Measurements from ENCODE around the gene CTDSPL.

Gene CTDSPL

DNA sequence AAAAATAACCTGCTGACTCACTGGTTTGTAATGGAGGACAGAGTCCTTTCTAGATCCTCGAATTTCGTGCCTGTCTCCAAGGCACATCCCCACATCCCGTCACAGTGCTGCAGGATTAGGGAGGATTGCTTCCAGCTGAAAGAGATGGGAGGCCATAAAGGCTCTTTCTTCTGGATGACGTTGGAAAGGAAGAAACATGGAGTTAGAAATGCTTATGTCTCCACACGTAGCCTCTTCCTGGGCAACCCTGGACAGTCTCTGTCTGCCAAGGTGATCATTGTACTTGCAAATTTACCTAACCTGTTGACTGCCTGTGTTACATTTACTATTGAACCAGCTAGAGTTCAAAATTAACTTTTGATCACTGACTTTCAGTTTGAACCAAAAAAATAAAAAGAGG, 101.3 kb downstream of the CTDSPL start:
- Histone ChIP-seq H3K4me3 (ENCODE audit: low read length) (no peak overlapping the region), H3K9me3 (replicated peaks; ENCODE audit: insufficient read depth, low read length) (no peaks in the 10 kb centered on the region), H3K79me2 (ENCODE audit: low read length) (no peaks in the 10 kb centered on the region), H3K27ac (ENCODE audit: low read length) (no peak overlapping the region), H3K4me2 (ENCODE audit: low read depth, low read length) (no peak overlapping the region), H3K9me2 (replicated peaks; ENCODE audit: insufficient read depth, low read length) (no peaks in the 10 kb centered on the region), H3K4me1 (ENCODE audit: low read length) (no peaks in the 10 kb centered on the region), H2AFZ (ENCODE audit: low read length) (no peak overlapping the region), H3K9ac (ENCODE audit: low read length) (no peak overlapping the region), H3K27me3 (replicated peaks; ENCODE audit: insufficient read depth, low read length) (no peaks in the 10 kb centered on the region), H3K36me3 (replicated peaks; ENCODE audit: insufficient read depth, low read length) (no peaks in the 10 kb centered on the region), H3F3A (ENCODE audit: insufficient read depth, low read length) (no peaks in the 10 kb centered on the region), H4K20me1 (ENCODE audit: insufficient read depth, low read length) (no peaks in the 10 kb centered on the region)
- DNase-seq, result no peak
- TF ChIP-seq, protein P1, sequence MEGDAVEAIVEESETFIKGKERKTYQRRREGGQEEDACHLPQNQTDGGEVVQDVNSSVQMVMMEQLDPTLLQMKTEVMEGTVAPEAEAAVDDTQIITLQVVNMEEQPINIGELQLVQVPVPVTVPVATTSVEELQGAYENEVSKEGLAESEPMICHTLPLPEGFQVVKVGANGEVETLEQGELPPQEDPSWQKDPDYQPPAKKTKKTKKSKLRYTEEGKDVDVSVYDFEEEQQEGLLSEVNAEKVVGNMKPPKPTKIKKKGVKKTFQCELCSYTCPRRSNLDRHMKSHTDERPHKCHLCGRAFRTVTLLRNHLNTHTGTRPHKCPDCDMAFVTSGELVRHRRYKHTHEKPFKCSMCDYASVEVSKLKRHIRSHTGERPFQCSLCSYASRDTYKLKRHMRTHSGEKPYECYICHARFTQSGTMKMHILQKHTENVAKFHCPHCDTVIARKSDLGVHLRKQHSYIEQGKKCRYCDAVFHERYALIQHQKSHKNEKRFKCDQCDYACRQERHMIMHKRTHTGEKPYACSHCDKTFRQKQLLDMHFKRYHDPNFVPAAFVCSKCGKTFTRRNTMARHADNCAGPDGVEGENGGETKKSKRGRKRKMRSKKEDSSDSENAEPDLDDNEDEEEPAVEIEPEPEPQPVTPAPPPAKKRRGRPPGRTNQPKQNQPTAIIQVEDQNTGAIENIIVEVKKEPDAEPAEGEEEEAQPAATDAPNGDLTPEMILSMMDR (IDR thresholded peaks at IDR 0.05; ENCODE audit: low read length), result no peak
- TF ChIP-seq EZH2 (optimal IDR thresholded peaks at IDR 0.05; ENCODE audit: low read depth, low read length) (no peak), EZH2phosphoT487 (IDR thresholded peaks at IDR 0.05; ENCODE audit: low read length) (no peak)

DNA sequence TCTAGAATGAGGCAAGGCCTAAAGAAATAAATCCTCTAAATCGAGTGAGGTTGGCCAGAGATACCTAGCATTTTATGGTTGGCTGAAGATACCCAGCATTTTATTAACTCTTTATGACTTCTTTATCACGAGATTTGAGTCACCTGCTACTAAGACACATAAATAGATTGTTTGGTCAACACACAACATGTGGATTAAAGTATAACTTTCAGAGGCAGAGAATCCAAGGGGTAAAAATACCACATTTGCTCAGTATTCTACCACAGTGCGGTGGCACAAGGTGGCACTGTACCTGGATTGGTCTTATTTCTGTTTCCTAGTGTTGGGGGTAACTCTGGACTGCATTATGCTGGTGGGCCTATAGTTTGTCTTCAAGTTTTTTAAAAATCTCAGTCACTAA, 102.0 kb downstream of the CTDSPL start:
- H3K9me3 ChIP-seq (replicated peaks; ENCODE audit: insufficient read depth, low read length), result no peaks in the 10 kb centered on the region
- H3K36me3 ChIP-seq (replicated peaks; ENCODE audit: insufficient read depth, low read length), result no peaks in the 10 kb centered on the region
- H2AFZ ChIP-seq (ENCODE audit: low read length), result no peak overlapping the region
- TF ChIP-seq EZH2phosphoT487 (IDR thresholded peaks at IDR 0.05; ENCODE audit: low read length), result no peak
- no peak for TF ChIP-seq EZH2 (optimal IDR thresholded peaks at IDR 0.05; ENCODE audit: low read depth, low read length)
- TF ChIP-seq, protein P1 (IDR thresholded peaks at IDR 0.05; ENCODE audit: low read length), result no peak
- no peak for DNase-seq
- H3K4me1 ChIP-seq (ENCODE audit: low read length), result no peaks in the 10 kb centered on the region
- H3K79me2 ChIP-seq (ENCODE audit: low read length), result no peaks in the 10 kb centered on the region
- H3K4me2 ChIP-seq (ENCODE audit: low read depth, low read length), result no peak overlapping the region
- H3K27me3 ChIP-seq (replicated peaks; ENCODE audit: insufficient read depth, low read length), result no peaks in the 10 kb centered on the region
- H3K27ac ChIP-seq (ENCODE audit: low read length), result no peak overlapping the region
- H3K4me3 ChIP-seq (ENCODE audit: low read length), result no peak overlapping the region
- no peaks in the 10 kb centered on the region for H4K20me1 ChIP-seq (ENCODE audit: insufficient read depth, low read length)
- no peaks in the 10 kb centered on the region for H3K9me2 ChIP-seq (replicated peaks; ENCODE audit: insufficient read depth, low read length)
- no peaks in the 10 kb centered on the region for H3F3A ChIP-seq (ENCODE audit: insufficient read depth, low read length)
- H3K9ac ChIP-seq (ENCODE audit: low read length), result no peak overlapping the region

DNA sequence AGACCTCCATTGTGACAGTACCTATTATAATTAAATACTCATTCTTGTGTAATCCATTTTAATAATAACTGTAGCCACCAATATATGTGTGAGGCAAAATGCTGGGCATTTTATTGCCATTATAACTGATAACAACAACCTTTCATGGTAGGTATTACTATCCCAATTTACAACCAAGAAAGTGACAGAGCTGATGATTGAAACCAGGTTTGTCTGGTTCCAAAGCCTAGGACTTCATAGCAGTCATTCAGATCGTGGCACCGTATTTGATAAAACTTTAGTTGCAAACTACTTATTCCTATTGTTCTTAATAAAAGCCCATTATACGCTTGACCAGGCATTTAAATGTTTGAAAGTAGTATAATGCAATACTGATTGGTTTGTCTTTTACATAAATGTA, 102.5 kb downstream of the CTDSPL start:
- TF ChIP-seq, protein P1 (IDR thresholded peaks at IDR 0.05; ENCODE audit: low read length), result no peak
- TF ChIP-seq EZH2phosphoT487 (IDR thresholded peaks at IDR 0.05; ENCODE audit: low read length) (no peak), EZH2 (optimal IDR thresholded peaks at IDR 0.05; ENCODE audit: low read depth, low read length) (no peak)
- H3K9me2 ChIP-seq (replicated peaks; ENCODE audit: insufficient read depth, low read length), result no peaks in the 10 kb centered on the region
- no peaks in the 10 kb centered on the region for H3K27me3 ChIP-seq (replicated peaks; ENCODE audit: insufficient read depth, low read length)
- no peaks in the 10 kb centered on the region for H4K20me1 ChIP-seq (ENCODE audit: insufficient read depth, low read length)
- no peak overlapping the region for H2AFZ ChIP-seq (ENCODE audit: low read length)
- H3K27ac ChIP-seq (ENCODE audit: low read length), result no peak overlapping the region
- H3K79me2 ChIP-seq (ENCODE audit: low read length), result no peaks in the 10 kb centered on the region
- H3K9me3 ChIP-seq (replicated peaks; ENCODE audit: insufficient read depth, low read length), result no peaks in the 10 kb centered on the region
- no peaks in the 10 kb centered on the region for H3F3A ChIP-seq (ENCODE audit: insufficient read depth, low read length)
- H3K36me3 ChIP-seq (replicated peaks; ENCODE audit: insufficient read depth, low read length), result no peaks in the 10 kb centered on the region
- no peak for DNase-seq
- no peak overlapping the region for H3K4me2 ChIP-seq (ENCODE audit: low read depth, low read length)
- H3K9ac ChIP-seq (ENCODE audit: low read length), result no peak overlapping the region
- H3K4me3 ChIP-seq (ENCODE audit: low read length), result no peak overlapping the region
- H3K4me1 ChIP-seq (ENCODE audit: low read length), result no peaks in the 10 kb centered on the region
